K562 (cell line): Measurements from ENCODE around the gene PTPRO. TPM values are rescaled to one million over a fixed set of nuclear protein-coding genes. Genes with fewer than 3 reads are reported as not detected.

ENCODE experiments used
- ATAC-seq: fragments of 200-7000 bp; cut with Tn5 transposase; 3 replicates; pipeline ENCODE4 v1.9.1; 2020; ENCODE audit warnings: moderate library complexity
- BruUV-seq: library from RNA; stranded (reverse); fragments of 400-500 nt; replicated peaks from 2 replicates; lab custom pipeline; 2021; lab: Mats Ljungman, UMichigan
- CTCF ChIA-PET: fragments of 300-600 bp; formaldehyde crosslinking; extraction: SDS; loops from one replicate; lab custom pipeline; 2021; ENCODE audit warnings: low intra/inter-chr PET ratio; lab: Yijun Ruan, JAX
- POLR2A ChIA-PET: fragments of 300-600, 350-650 bp; sonication (Branson Sonifier 250); formaldehyde crosslinking; extraction: SDS; loops from one replicate; lab custom pipeline; 2021; ENCODE audit warnings: antibody characterized with exemption, inconsistent platforms; lab: Yijun Ruan, JAX
- DNase-seq, 4 experiments: peaks; one replicate each; pipeline versions ENCODE4 v3.0.0 to v3.0.0-alpha.2; 2011 to 2018; ENCODE audit warnings: low spot score in 3 of 4, mixed read lengths in 3 of 4; ENCODE audit errors: extremely low read depth in 1 of 4
- FAIRE-seq: peaks from 2 replicates; lab custom pipeline; 2011; peaks lifted over from hg19 to GRCh38; lab: Jason Lieb, UNC
- H2AFZ ChIP-seq: 2 replicates; pipeline ENCODE4 v1.6.0; 2011; ENCODE audit warnings: low read depth, low read length, control low read depth, inconsistent platforms
- H3K27ac ChIP-seq: fragments of 200-600 bp; 3 replicates; pipeline ENCODE4 v1.8.0; 2011; ENCODE audit warnings: low read depth, mild to moderate bottlenecking, control low read depth, inconsistent platforms, low read length, moderate library complexity, mixed read lengths; ENCODE audit errors: extremely low read depth
- H3K27me3 ChIP-seq, 2 experiments: fragments of 300-600 bp in 1 of 2; 2 replicates in 1 of 2; 3 replicates in 1 of 2; pipeline versions ENCODE4 v1.6.0 to v1.8.0; 2011; ENCODE audit warnings: inconsistent platforms in 2 of 2, low read length in 2 of 2, mild to moderate bottlenecking in 1 of 2, mixed read lengths in 1 of 2, moderate library complexity in 1 of 2; ENCODE audit not compliant: control insufficient read depth in 2 of 2, insufficient read depth in 2 of 2
- H3K36me3 ChIP-seq: fragments of 300-600 bp; 3 replicates; pipeline ENCODE4 v1.8.0; 2011; ENCODE audit warnings: mild to moderate bottlenecking, low read length, inconsistent platforms; ENCODE audit not compliant: control insufficient read depth, insufficient read depth
- H3K4me1 ChIP-seq, 2 experiments: fragments of 200-600 bp in 1 of 2; replicated peaks in 1 of 2; 2 replicates in 1 of 2; 3 replicates in 1 of 2; pipeline versions ENCODE4 v1.5.1 to v1.8.0; 2011; ENCODE audit warnings: inconsistent platforms in 2 of 2, low read length in 2 of 2, mild to moderate bottlenecking in 1 of 2, mixed read lengths in 1 of 2, moderate library complexity in 1 of 2; ENCODE audit not compliant: control insufficient read depth in 2 of 2, insufficient read depth in 2 of 2
- H3K4me2 ChIP-seq: 2 replicates; pipeline ENCODE4 v1.6.1; 2011; ENCODE audit warnings: low read length, control low read depth, inconsistent platforms, mixed read lengths; ENCODE audit not compliant: insufficient read depth
- H3K4me3 ChIP-seq: fragments of 200-600 bp; sonication (generic), shearing (Covaris generic); 2 replicates; pipeline ENCODE4 v1.5.1; 2016; ENCODE audit warnings: control low read depth, inconsistent platforms
- H3K79me2 ChIP-seq: fragments of 200-600 bp; 3 replicates; pipeline ENCODE4 v1.8.0; 2011; ENCODE audit warnings: low read length, inconsistent platforms; ENCODE audit not compliant: control insufficient read depth, insufficient read depth
- H3K9ac ChIP-seq, 2 experiments: 2 replicates each; pipeline versions ENCODE4 v1.6.0 to v1.6.1; 2011; ENCODE audit warnings: low read depth in 2 of 2, low read length in 2 of 2, control low read depth in 1 of 2, inconsistent platforms in 1 of 2, mild to moderate bottlenecking in 1 of 2, mixed read lengths in 1 of 2; ENCODE audit not compliant: insufficient read depth in 1 of 2
- H3K9me1 ChIP-seq: one replicate; pipeline ENCODE4 v1.6.0; 2011; ENCODE audit warnings: inconsistent platforms, mild to moderate bottlenecking, low read length, moderate library complexity; ENCODE audit not compliant: control insufficient read depth, insufficient read depth
- H3K9me3 ChIP-seq: replicated peaks from 2 replicates; pipeline ENCODE4 v1.5.1; 2011; ENCODE audit warnings: low read depth, low read length, inconsistent platforms; ENCODE audit not compliant: control insufficient read depth, insufficient read depth
- H4K20me1 ChIP-seq: replicated peaks from 2 replicates; pipeline ENCODE4 v1.6.1; 2011; ENCODE audit warnings: low read length, inconsistent platforms, mixed read lengths; ENCODE audit not compliant: control insufficient read depth, insufficient read depth
- ARHGAP35 ChIP-seq: fragments of 450-650 bp; IDR thresholded peaks from 2 replicates; pipeline ENCODE4 v1.6.1; 2018; ENCODE audit not compliant: partially characterized antibody
- BCOR ChIP-seq: fragments of 450-650 bp; IDR thresholded peaks from 2 replicates; pipeline ENCODE4 v1.6.1; 2016
- FOXJ2 ChIP-seq: fragments of 200-800 bp; sonication (Bioruptor generic); IDR thresholded peaks from 2 replicates; pipeline ENCODE4 v1.6.1; 2016; ENCODE audit warnings: missing genetic modification characterization, missing compliant biosample characterization
- FOXK1 ChIP-seq: sonication (generic); formaldehyde crosslinking; IDR thresholded peaks from 2 replicates; pipeline ENCODE4 v1.8.0; 2022; ENCODE audit warnings: missing genetic modification reagents, mild to moderate bottlenecking, borderline replicate concordance
- HDAC6 ChIP-seq: IDR thresholded peaks from 2 replicates; pipeline ENCODE4 v1.6.1; 2012; ENCODE audit warnings: low read depth, mild to moderate bottlenecking, control low read depth, inconsistent platforms, low read length, moderate library complexity
- NCOA4 ChIP-seq: fragments of 450-650 bp; IDR thresholded peaks from 2 replicates; pipeline ENCODE4 v1.6.1; 2018; ENCODE audit warnings: mild to moderate bottlenecking; ENCODE audit not compliant: partially characterized antibody
- RFX1 ChIP-seq: fragments of 450-650 bp; IDR thresholded peaks from 2 replicates; pipeline ENCODE4 v1.6.1; 2016; ENCODE audit warnings: mild to moderate bottlenecking, moderate library complexity
- WGBS: fragments of 100-300 bp; shearing (Covaris generic); methylation state at CpG from one replicate; pipeline ENCODE4 v1.1.6; 2016; ENCODE audit warnings: low coverage, mixed read lengths; ENCODE audit not compliant: insufficient coverage; ENCODE audit errors: missing lambda C conversion rate; 5-methylcytosine and 5-hydroxymethylcytosine counted together
- in situ Hi-C: fragments of 300-500 bp; cut with MboI; formaldehyde crosslinking; loops from 4 replicates; pipeline ENCODE4 v1.15.0; 2018; ENCODE audit warnings: inconsistent platforms, mixed read lengths
- intact Hi-C: fragments of 100-400 bp; cut with micrococcal nuclease; formaldehyde crosslinking; loops from 2 replicates; pipeline ENCODE4 v1.14.2; 2022
- polyA plus RNA-seq, 8 experiments: library from polyadenylated mRNA; depleted of rRNA in 4 of 8; stranded (reverse) in 5 of 8; unstranded in 3 of 8; fragments of >200 nt; fragmentation: Nextera tagmentation in 2 of 8; fragmentation: Illumina TruSeq in 1 of 8; extraction: Ambion mirVana in 2 of 8; extraction: Trizol in 1 of 8; gene quantifications; 2 replicates each; pipeline versions ENCODE4 v1.2.1 to v1.2.3, GENCODE V29; 2011 to 2014; ENCODE audit warnings: inconsistent platforms in 1 of 8, missing spikeins in 1 of 8
- total RNA-seq, 7 experiments: library from RNA; depleted of rRNA in 6 of 7; stranded (reverse); fragments of >200 nt in 6 of 7; fragmentation: Illumina TruSeq in 2 of 7; extraction: Trizol in 2 of 7; gene quantifications; 2 replicates each; pipeline versions ENCODE4 v1.2.1 to v1.2.3, GENCODE V29; 2011 to 2021; ENCODE audit warnings: low replicate concordance in 1 of 7
- TF ChIP-seq, protein P1 (sequence below), 3 experiments: IDR thresholded peaks in 2 of 3; conservative IDR thresholded peaks in 1 of 3; 2 replicates each; pipeline ENCODE4 v1.5.1; 2011 to 2012; ENCODE audit warnings: low read length in 3 of 3, mild to moderate bottlenecking in 3 of 3, control low read depth in 2 of 3, improper control_type of control experiment in 1 of 3, inconsistent platforms in 1 of 3, low read depth in 1 of 3, mixed read lengths in 1 of 3, moderate library complexity in 1 of 3; ENCODE audit not compliant: insufficient read depth in 2 of 3
- TF ChIP-seq, protein P2 (sequence below): fragments of 450-650 bp; IDR thresholded peaks from 2 replicates; pipeline ENCODE4 v1.6.1; 2017; ENCODE audit warnings: antibody characterized with exemption, mild to moderate bottlenecking
- TF ChIP-seq, protein P3 (sequence below): fragments of 450-650 bp; formaldehyde crosslinking; IDR thresholded peaks from 2 replicates; pipeline ENCODE4 v1.4.0; 2020; ENCODE audit warnings: mild to moderate bottlenecking, moderate library complexity
- TF ChIP-seq, protein P4 (sequence below): fragments of 250-450 bp; sonication (Bioruptor Pico); IDR thresholded peaks from 2 replicates; pipeline ENCODE4 v1.5.0; 2021; ENCODE audit warnings: mild to moderate bottlenecking, borderline replicate concordance

PTPRO gene
- total and polyA plus RNA-seq, 9 of the 15 experiments (the other 6 are each of a cell fraction or from before 2014, with no cell fraction given), result 0.22 TPM; not detected in 8

DNA sequence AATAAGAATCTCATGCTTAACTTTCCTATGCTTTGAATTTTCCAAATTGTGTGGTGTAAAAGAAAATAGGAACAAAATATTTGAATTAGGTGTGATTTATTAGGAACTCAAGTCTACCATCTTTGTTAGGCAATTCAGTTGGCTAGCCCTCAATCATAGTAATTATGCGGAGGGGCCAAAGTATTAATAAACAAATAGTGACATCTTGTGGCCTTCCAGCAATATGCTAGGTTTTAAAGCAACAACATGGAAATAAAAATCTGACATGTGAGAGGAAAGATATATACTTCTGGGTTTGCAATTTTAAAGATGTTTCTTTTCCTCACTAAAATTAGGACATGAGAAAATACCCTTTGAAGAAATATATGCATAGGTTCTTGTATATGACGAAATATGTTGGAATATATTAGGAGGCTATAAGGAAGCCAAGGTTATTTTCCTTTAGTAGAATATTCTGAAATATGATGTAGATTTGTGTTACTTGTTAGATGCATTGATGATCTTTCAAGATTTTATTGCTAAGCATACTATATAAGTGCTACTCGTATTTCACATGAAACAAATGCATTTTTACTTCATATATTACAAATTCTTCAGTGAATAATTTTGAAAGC lies 200.4 kb downstream of the PTPRO start:
- FAIRE-seq (no peak), ATAC-seq (no peak), DNase-seq (peak in 1 of 4 experiments; percentile 9)
- H3K79me2 ChIP-seq, result no peaks in the 10 kb centered on the region
- H3K4me3 ChIP-seq, result no peak overlapping the region
- BruUV-seq, result no TSS peak
- intact Hi-C loops, result loop anchor here (10.0 kb wide), 2 partner anchors 798 to 888 kb away; no protein-coding TSS in a partner anchor
- no peak overlapping the region for H3K27ac ChIP-seq
- ChIA-PET POLR2A (no interaction called here), CTCF (interaction anchor here (0.8 kb wide), 1 partner anchor 247 kb away, joined by 3 read pairs; no protein-coding TSS in a partner anchor)
- H3K4me1 ChIP-seq, result no peaks in the 10 kb centered on the region
- no peak overlapping the region for H3K9ac ChIP-seq
- H3K27me3 ChIP-seq, result no peaks in the 10 kb centered on the region
- no peak overlapping the region for H3K4me2 ChIP-seq
- no peaks in the 10 kb centered on the region for H3K9me1 ChIP-seq
- H4K20me1 ChIP-seq, result no peaks in the 10 kb centered on the region
- H3K36me3 ChIP-seq, result no peaks in the 10 kb centered on the region
- no peaks in the 10 kb centered on the region for H3K9me3 ChIP-seq
- 0% methylated on average over 3 of the region's 3 CpGs for WGBS
- no peak overlapping the region for H2AFZ ChIP-seq
- in situ Hi-C loops, result no loop called here
- TF ChIP-seq NCOA4 (no peak), FOXK1 (CRISPR knock-in tag) (no peak), RFX1 (no peak), HDAC6 (no peak), FOXJ2 (tag) (no peak), BCOR (no peak), ARHGAP35 (no peak)
- TF ChIP-seq, protein P1, sequence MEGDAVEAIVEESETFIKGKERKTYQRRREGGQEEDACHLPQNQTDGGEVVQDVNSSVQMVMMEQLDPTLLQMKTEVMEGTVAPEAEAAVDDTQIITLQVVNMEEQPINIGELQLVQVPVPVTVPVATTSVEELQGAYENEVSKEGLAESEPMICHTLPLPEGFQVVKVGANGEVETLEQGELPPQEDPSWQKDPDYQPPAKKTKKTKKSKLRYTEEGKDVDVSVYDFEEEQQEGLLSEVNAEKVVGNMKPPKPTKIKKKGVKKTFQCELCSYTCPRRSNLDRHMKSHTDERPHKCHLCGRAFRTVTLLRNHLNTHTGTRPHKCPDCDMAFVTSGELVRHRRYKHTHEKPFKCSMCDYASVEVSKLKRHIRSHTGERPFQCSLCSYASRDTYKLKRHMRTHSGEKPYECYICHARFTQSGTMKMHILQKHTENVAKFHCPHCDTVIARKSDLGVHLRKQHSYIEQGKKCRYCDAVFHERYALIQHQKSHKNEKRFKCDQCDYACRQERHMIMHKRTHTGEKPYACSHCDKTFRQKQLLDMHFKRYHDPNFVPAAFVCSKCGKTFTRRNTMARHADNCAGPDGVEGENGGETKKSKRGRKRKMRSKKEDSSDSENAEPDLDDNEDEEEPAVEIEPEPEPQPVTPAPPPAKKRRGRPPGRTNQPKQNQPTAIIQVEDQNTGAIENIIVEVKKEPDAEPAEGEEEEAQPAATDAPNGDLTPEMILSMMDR (IDR thresholded peaks at IDR 0.05 in 2 of 3, conservative IDR thresholded peaks at IDR 0.05 in 1 of 3; ENCODE audit: insufficient read depth in 2 of 3, low read depth in 1 of 3, low read length in 3 of 3), result peak in 2 of 3 experiments; percentile 22 to 51; a peak in 2 of 6 replicates
- TF ChIP-seq, protein P2, sequence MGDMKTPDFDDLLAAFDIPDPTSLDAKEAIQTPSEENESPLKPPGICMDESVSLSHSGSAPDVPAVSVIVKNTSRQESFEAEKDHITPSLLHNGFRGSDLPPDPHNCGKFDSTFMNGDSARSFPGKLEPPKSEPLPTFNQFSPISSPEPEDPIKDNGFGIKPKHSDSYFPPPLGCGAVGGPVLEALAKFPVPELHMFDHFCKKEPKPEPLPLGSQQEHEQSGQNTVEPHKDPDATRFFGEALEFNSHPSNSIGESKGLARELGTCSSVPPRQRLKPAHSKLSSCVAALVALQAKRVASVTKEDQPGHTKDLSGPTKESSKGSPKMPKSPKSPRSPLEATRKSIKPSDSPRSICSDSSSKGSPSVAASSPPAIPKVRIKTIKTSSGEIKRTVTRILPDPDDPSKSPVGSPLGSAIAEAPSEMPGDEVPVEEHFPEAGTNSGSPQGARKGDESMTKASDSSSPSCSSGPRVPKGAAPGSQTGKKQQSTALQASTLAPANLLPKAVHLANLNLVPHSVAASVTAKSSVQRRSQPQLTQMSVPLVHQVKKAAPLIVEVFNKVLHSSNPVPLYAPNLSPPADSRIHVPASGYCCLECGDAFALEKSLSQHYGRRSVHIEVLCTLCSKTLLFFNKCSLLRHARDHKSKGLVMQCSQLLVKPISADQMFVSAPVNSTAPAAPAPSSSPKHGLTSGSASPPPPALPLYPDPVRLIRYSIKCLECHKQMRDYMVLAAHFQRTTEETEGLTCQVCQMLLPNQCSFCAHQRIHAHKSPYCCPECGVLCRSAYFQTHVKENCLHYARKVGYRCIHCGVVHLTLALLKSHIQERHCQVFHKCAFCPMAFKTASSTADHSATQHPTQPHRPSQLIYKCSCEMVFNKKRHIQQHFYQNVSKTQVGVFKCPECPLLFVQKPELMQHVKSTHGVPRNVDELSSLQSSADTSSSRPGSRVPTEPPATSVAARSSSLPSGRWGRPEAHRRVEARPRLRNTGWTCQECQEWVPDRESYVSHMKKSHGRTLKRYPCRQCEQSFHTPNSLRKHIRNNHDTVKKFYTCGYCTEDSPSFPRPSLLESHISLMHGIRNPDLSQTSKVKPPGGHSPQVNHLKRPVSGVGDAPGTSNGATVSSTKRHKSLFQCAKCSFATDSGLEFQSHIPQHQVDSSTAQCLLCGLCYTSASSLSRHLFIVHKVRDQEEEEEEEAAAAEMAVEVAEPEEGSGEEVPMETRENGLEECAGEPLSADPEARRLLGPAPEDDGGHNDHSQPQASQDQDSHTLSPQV, result no peak
- TF ChIP-seq, protein P3, sequence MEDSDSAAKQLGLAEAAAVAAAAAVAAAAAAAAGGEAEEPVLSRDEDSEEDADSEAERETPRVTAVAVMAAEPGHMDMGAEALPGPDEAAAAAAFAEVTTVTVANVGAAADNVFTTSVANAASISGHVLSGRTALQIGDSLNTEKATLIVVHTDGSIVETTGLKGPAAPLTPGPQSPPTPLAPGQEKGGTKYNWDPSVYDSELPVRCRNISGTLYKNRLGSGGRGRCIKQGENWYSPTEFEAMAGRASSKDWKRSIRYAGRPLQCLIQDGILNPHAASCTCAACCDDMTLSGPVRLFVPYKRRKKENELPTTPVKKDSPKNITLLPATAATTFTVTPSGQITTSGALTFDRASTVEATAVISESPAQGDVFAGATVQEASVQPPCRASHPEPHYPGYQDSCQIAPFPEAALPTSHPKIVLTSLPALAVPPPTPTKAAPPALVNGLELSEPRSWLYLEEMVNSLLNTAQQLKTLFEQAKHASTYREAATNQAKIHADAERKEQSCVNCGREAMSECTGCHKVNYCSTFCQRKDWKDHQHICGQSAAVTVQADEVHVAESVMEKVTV, result 0 out of 2 replicates have a peak, but pooled peaks have one; percentile 13
- TF ChIP-seq, protein P4, sequence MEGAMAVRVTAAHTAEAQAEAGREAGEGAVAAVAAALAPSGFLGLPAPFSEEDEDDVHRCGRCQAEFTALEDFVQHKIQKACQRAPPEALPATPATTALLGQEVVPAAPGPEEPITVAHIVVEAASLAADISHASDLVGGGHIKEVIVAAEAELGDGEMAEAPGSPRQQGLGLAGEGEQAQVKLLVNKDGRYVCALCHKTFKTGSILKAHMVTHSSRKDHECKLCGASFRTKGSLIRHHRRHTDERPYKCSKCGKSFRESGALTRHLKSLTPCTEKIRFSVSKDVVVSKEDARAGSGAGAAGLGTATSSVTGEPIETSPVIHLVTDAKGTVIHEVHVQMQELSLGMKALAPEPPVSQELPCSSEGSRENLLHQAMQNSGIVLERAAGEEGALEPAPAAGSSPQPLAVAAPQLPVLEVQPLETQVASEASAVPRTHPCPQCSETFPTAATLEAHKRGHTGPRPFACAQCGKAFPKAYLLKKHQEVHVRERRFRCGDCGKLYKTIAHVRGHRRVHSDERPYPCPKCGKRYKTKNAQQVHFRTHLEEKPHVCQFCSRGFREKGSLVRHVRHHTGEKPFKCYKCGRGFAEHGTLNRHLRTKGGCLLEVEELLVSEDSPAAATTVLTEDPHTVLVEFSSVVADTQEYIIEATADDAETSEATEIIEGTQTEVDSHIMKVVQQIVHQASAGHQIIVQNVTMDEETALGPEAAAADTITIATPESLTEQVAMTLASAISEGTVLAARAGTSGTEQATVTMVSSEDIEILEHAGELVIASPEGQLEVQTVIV (CRISPR knock-in tag), result no peak
